ENCODE measurements around the gene TMEM258. TPM values are rescaled to one million over a fixed set of nuclear protein-coding genes. Genes with fewer than 3 reads are reported as not detected.

Gene TMEM258
- total RNA-seq, 1 experiment from 2014 or later: 201 TPM

DNA sequence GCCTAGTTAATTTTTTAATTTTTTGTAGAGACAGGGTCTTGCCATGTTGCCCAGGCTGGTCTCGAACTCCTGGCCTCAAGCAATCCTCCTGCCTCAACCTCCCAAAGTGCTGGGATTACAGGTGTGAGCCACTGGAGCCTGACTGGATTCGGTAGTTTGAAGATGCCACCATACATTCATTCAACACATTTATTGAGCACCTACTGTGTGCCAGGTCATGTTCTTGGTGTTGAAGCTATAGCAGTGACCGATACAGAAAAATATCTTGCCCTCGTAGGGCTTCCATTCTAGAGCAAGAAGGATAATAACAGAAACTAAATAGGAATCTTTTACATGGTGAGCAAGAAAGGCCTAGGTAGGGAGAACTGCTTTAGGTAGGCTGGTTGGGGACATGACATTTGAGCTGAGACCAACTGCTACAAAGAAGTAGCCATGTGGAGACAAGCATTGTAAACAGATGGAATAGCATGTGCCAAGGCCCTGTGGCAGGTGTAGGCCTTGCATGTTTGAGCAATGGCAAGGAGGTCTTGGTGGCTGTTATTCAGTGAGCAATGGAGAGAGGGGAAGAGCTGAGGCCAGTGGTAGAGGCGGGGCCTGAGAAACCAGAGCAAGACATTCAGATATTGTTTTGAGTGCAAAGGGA, 41.6 kb downstream of the TMEM258 start:
- peaks cover 8% of the 10 kb centered on the region; the same call in 1 of the 2 replicates for H3K27me3 ChIP-seq (ENCODE audit: insufficient read depth, low read length)
- Mint-ChIP-seq H3K27ac (no peak overlapping the region), H3K4me1 (peaks cover 41 to 67% of the 10 kb centered on the region in 2 experiments), H3K9me3 (peaks cover 0 to 3% of the 10 kb centered on the region in 2 experiments; a peak in 1 of 5 replicates), H3K4me3 (0 out of 5 replicates have a peak overlapping the region, but pooled peaks of 1 of the 2 experiments have one; percentile 81), H3K27me3 (ENCODE audit: low read depth) (peaks cover 38% of the 10 kb centered on the region), H3K36me3 (ENCODE audit: insufficient read depth in 1 of 3, low read depth in 3 of 3) (no peaks in the 10 kb centered on the region)
- H3K4me1 ChIP-seq (ENCODE audit: insufficient read depth, low read length): peaks cover 2% of the 10 kb centered on the region; the same call in 1 of the 2 replicates
- no peak overlapping the region for H3K4ac ChIP-seq (ENCODE audit: low read depth, low read length)
- no peak overlapping the region for H3K14ac ChIP-seq (ENCODE audit: insufficient read depth, low read length)
- no peak overlapping the region for H2BK20ac ChIP-seq (ENCODE audit: low read depth, low read length, poor library complexity, severe bottlenecking)
- no peaks in the 10 kb centered on the region for H3K79me1 ChIP-seq (ENCODE audit: insufficient read depth, low read depth, low read length, poor library complexity, severe bottlenecking)
- no peak overlapping the region for H2BK120ac ChIP-seq (ENCODE audit: low read depth, low read length, poor library complexity, severe bottlenecking)
- H4K8ac ChIP-seq (replicated peaks; ENCODE audit: insufficient read length, low read depth, low read length): no peak overlapping the region
- no peak overlapping the region for H3K23ac ChIP-seq (ENCODE audit: insufficient read length, low read depth, low read length)
- TF ChIP-seq, protein P1, sequence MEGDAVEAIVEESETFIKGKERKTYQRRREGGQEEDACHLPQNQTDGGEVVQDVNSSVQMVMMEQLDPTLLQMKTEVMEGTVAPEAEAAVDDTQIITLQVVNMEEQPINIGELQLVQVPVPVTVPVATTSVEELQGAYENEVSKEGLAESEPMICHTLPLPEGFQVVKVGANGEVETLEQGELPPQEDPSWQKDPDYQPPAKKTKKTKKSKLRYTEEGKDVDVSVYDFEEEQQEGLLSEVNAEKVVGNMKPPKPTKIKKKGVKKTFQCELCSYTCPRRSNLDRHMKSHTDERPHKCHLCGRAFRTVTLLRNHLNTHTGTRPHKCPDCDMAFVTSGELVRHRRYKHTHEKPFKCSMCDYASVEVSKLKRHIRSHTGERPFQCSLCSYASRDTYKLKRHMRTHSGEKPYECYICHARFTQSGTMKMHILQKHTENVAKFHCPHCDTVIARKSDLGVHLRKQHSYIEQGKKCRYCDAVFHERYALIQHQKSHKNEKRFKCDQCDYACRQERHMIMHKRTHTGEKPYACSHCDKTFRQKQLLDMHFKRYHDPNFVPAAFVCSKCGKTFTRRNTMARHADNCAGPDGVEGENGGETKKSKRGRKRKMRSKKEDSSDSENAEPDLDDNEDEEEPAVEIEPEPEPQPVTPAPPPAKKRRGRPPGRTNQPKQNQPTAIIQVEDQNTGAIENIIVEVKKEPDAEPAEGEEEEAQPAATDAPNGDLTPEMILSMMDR (conservative IDR thresholded peaks at IDR 0.05): no peak
- H3K9me3 ChIP-seq (ENCODE audit: control insufficient read depth, low read depth, low read length): no peaks in the 10 kb centered on the region
- H2AFZ ChIP-seq (ENCODE audit: low read length): no peak overlapping the region
- no peak overlapping the region for H3K9ac ChIP-seq (ENCODE audit: extremely low read depth, insufficient read length, low read length)
- no peaks in the 10 kb centered on the region for H3K79me2 ChIP-seq (ENCODE audit: insufficient read depth, low read length)
- no CpG with 5 or more reads among the region's 5 CpGs for WGBS (ENCODE audit: extremely low coverage, insufficient read length, low lambda C conversion rate)
- no peak overlapping the region for H3K56ac ChIP-seq (ENCODE audit: insufficient read length, low read depth, low read length)
- no peak for DNase-seq
- no peak overlapping the region for H4K5ac ChIP-seq (ENCODE audit: insufficient read length, low read depth, low read length)
- H2BK15ac ChIP-seq (ENCODE audit: low read depth, low read length): no peak overlapping the region
- no peak overlapping the region for H3K27ac ChIP-seq (ENCODE audit: insufficient read length, low read depth, low read length)
- H2BK12ac ChIP-seq (ENCODE audit: insufficient read length, low read depth, low read length): no peak overlapping the region
- H2BK5ac ChIP-seq (ENCODE audit: insufficient read length, low read length): no peak overlapping the region
- no peak overlapping the region for H3K4me2 ChIP-seq (ENCODE audit: insufficient read depth, insufficient read length, low read length)
- peaks cover 5% of the 10 kb centered on the region for H3K23me2 ChIP-seq (ENCODE audit: insufficient read length, low read depth, low read length, poor library complexity, severe bottlenecking)
- H3T11ph ChIP-seq (ENCODE audit: low read length): no peak overlapping the region
- no peak overlapping the region for H2AK5ac ChIP-seq (ENCODE audit: insufficient read length, low read length)
- H4K20me1 ChIP-seq (ENCODE audit: control insufficient read depth, insufficient read depth, insufficient read length): no peaks in the 10 kb centered on the region
- no peak overlapping the region for H4K91ac ChIP-seq (ENCODE audit: insufficient read length, low read depth, low read length)
- no peak overlapping the region for H3K18ac ChIP-seq (ENCODE audit: insufficient read length, low read depth, low read length)
